NCI-H345 (cell line): ENCODE results near the gene DDX1.
"Not testable (repeated sequence)": the region's sequence is repeated elsewhere in the genome, so short reads cannot be mapped to it uniquely, and the experiment has no call there.

Experiments
- DNase-seq: peaks from one replicate; lab custom pipeline; 2025; lab: John Stamatoyannopoulos, UW

The DDX1 gene

GRCh38 chr2:15616850-15617777 is 25.4 kb downstream of the DDX1 start:
- no peak for DNase-seq

- DNase-seq = no peak
Measured at GRCh38 chr2:15617778-15618448, 26.2 kb downstream of the DDX1 start.

GRCh38 chr2:15618449-15618855 is 26.8 kb downstream of the DDX1 start:
- DNase-seq = no peak

GRCh38 chr2:15619076-15619475 is 27.4 kb downstream of the DDX1 start:
- DNase-seq = no peak

- DNase-seq = no peak
Measured at GRCh38 chr2:15619510-15619909, 27.8 kb downstream of the DDX1 start.

GRCh38 chr2:15619938-15620337 is 28.3 kb downstream of the DDX1 start:
- no peak for DNase-seq

- DNase-seq = no peak
Measured at GRCh38 chr2:15620340-15620739, 28.7 kb downstream of the DDX1 start.

- no peak for DNase-seq
Measured at GRCh38 chr2:15620857-15621471, 29.3 kb downstream of the DDX1 start.

GRCh38 chr2:15621472-15621870 is 29.8 kb downstream of the DDX1 start:
- DNase-seq = not testable (repeated sequence)

- no peak for DNase-seq
Measured at GRCh38 chr2:15622214-15622613, 30.5 kb downstream of the DDX1 start.

GRCh38 chr2:15622614-15623480 is 31.2 kb downstream of the DDX1 start:
- no peak for DNase-seq

- DNase-seq = no peak
Measured at GRCh38 chr2:15623481-15623796, 31.8 kb downstream of the DDX1 start.

- DNase-seq = no peak
Measured at GRCh38 chr2:15623898-15624541, 32.4 kb downstream of the DDX1 start.

- no peak for DNase-seq
Measured at GRCh38 chr2:15624903-15625302, 33.2 kb downstream of the DDX1 start.

- no peak for DNase-seq
Measured at GRCh38 chr2:15625344-15626036, 33.8 kb downstream of the DDX1 start.

- no peak for DNase-seq
Measured at GRCh38 chr2:15626126-15626525, 34.5 kb downstream of the DDX1 start.

GRCh38 chr2:15626967-15627366 is 35.3 kb downstream of the DDX1 start:
- DNase-seq = no peak

GRCh38 chr2:15627817-15628684 is 36.4 kb downstream of the DDX1 start:
- DNase-seq = no peak

- no peak for DNase-seq
Measured at GRCh38 chr2:15628899-15629855, 37.5 kb downstream of the DDX1 start.
